ENCODE data around the gene EML6.

EML6 gene

GRCh38 chr2:54758951-54759350 lies 35.5 kb downstream of the EML6 start:
- no peak for DNase-seq (ENCODE audit: low spot score)

DNA sequence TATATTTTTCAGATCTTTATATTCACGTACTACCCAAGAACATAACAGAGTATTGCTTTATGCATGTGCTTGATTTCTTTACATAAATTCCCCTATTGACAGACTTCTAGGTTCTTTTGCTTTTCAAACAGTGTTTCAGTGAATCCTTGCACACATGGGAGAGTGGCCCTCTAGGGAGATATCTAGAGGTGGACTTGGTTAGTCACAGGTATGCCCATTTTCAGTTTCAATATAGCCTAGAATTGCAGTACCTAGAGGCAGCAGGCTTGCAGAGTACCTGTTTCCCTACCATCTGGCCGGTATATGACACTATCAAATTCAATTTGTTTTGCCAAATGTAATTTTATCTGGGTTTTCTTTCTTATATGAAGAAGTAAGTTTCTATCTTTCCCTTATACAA lies 36.8 kb downstream of the EML6 start:
- no peak for DNase-seq (ENCODE audit: low spot score)

- DNase-seq (ENCODE audit: low spot score) = peak; percentile 56
Observed at GRCh38 chr2:54763636-54764291, 40.3 kb downstream of the EML6 start.

DNA sequence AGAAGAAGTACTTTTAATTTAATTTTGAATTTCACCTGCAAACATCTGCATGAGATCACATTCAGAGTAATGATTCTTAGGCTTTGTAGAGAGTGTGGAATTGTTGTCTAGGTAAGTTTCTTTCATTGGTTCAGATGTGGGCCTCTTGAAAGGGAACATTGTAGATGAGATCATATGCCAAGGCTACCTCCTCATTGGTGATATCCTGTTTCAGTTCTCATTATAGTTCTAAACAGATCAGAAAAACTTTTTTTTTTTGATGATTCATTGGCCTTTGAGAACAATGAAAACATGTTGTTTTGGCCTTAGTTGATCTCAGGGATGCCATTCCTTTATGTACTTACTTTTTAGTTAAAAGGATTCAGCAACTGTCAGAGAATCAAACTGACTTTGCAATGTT lies 44.5 kb downstream of the EML6 start:
- no peak for DNase-seq (ENCODE audit: low spot score)

- DNase-seq (ENCODE audit: low spot score) = no peak
Observed at GRCh38 chr2:54768772-54769428, 45.4 kb downstream of the EML6 start.

DNA sequence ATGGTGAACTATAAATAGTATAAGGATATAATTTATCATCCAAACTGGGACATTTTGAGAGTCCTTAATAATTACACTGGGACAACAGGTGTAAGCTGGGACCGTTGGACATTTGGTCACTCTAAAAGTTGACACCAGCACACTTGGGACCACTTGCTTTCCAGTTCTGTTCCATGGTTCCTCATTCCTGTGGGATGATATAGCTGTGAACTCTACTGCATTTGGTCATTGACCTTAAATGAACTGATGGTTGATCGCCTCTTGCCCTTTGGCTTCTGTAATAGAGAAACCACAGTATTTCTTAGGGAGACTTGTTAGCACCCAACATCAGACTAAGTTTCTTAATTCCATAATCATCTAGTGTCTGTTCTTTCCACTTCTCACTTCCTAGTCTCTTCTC lies 46.7 kb downstream of the EML6 start:
- DNase-seq (ENCODE audit: low spot score) = no peak

DNA sequence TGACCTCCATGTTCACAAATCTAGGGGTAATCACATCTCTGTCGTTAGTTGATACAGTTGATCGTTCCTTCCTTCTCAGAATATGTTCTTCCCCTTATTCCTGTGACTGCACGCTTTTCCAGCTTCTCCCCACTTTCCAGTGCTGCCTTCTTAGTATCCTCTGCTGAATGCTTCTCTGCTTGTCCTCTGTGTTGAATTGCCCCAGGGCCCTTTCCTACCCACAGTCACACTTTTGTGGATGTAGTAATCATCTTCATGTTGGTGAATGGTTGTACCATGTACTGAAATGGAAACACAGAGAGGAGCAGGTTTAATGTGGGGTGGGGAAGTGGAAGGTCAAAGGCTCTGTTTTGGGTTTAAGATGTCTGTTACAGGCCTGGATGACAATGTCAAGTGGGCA lies 47.2 kb downstream of the EML6 start:
- DNase-seq (ENCODE audit: low spot score) = no peak

- DNase-seq (ENCODE audit: low spot score) = no peak
Observed at GRCh38 chr2:54771166-54771885, 47.9 kb downstream of the EML6 start.

DNA sequence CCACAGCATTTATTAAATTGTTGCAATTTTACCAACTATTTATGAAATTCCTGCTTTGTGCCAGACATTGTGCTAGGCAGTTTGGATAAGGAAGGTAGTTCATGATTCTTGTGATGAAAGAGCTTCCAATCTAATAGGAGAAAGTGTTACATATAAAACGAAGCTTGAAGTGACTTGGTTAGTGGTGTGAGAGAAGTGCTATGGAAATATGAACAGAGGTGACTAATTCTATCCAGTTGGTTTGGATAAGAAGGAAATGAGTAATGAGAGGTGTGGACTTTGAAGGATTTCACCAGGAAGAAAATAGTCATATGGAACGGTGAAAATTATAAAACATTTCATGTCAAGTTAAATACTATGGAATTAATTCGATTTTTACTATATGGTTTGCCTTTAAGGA lies 48.6 kb downstream of the EML6 start:
- DNase-seq (ENCODE audit: low spot score) = no peak

- no peak for DNase-seq (ENCODE audit: low spot score)
Observed at GRCh38 chr2:54772531-54772930, 49.1 kb downstream of the EML6 start.

GRCh38 chr2:54773233-54773632 lies 49.8 kb downstream of the EML6 start:
- DNase-seq (ENCODE audit: low spot score) = no peak

DNA sequence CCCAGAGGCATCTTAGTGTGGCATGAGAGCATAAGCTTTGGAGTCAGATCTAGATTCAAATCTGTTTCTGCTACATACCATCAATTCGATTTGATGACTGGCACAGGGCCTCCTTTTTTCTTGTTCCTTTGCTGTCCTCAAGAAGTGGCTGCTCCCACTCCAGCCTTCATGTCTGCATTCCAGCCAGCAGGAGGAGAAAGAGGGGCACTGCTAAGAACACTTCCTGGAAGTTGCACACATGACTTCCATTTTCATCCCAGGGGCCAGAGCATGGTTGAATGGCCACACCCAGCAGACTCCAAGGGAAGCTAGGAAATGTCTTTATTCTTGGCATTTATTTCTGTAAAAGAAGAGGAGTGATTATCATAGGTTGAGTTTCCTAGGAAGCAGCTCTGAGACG lies 50.4 kb downstream of the EML6 start:
- peak; percentile 22 for DNase-seq (ENCODE audit: low spot score)

DNA sequence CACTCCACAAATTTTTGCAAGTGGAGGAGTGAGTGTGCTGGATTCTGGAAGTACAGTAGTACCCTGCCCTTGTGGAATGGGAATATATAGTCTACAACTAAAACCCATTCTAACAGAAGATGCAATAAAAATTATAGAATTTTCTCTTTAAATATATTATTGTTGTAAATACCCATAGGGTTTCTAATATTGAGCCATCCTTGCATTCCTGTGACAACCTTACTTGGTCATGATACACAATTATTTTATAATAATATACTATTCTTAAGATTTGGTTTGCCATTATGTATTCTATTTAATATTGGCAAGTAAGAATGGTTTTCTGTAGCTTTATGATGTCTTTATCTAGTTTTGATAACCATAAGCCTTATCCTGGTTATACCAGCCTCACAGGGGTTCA lies 52.2 kb downstream of the EML6 start:
- no peak for DNase-seq (ENCODE audit: low spot score)

DNA sequence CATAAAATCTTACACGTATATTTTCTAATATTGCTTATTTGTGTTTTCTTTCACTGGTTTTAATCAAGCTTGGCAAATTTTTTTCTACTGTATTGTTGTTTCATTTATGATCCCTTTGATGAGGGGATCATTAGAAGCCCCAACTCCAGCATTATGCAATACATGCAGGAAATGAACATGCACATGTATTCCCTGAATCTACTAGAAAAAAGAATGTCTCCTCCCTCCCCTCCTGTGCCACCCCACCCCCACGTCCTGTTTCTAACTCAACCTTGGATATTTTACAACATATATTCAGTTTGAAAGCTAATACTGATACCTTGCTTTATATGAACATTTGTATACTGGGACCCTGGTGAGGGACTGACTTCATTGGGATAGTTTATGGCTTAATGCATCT lies 53.0 kb downstream of the EML6 start:
- DNase-seq (ENCODE audit: low spot score) = no peak

GRCh38 chr2:54783349-54783748 lies 59.9 kb downstream of the EML6 start:
- DNase-seq (ENCODE audit: low spot score) = no peak

DNA sequence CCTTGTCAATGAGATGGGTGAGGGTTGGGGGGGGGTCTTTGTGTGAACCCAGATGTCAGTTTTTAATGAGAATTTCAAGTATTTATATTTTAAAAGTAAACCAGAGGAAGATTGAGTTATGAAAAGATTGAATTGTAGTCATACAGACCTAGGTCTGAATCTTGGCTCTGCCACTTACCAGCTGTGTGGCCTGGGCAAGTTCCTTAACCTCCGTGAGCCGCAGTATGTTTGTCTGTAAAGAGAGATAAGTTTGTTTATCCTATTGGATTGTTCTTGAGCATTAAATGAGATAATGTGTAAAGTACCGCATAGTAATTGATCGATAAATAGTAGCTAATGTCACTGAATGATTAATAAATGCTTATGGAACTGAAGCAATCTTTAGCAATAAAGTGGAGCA lies 63.8 kb downstream of the EML6 start:
- no peak for DNase-seq (ENCODE audit: low spot score)

GRCh38 chr2:54787755-54788366 lies 64.4 kb downstream of the EML6 start:
- DNase-seq (ENCODE audit: low spot score) = no peak

DNA sequence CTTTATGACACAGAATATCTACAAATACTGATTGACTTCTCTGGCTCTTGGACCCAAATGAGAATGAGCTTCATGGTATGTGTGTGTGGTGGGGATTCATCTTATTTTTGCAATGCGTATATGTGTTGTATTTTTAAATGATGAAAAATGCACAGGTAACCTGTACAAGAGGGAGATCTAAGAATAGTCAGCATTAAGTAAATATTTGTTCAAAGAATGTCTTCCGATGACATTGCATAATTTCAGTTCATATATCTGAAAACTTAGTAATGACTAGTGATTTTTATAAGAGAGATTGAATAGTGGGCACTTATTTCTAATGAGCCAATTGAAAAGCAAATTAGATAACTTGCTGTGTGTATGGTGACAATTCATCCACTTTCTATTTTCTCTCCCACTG lies 66.4 kb downstream of the EML6 start:
- DNase-seq (ENCODE audit: low spot score) = no peak

GRCh38 chr2:54791831-54792230 lies 68.4 kb downstream of the EML6 start:
- DNase-seq (ENCODE audit: low spot score) = no peak

DNA sequence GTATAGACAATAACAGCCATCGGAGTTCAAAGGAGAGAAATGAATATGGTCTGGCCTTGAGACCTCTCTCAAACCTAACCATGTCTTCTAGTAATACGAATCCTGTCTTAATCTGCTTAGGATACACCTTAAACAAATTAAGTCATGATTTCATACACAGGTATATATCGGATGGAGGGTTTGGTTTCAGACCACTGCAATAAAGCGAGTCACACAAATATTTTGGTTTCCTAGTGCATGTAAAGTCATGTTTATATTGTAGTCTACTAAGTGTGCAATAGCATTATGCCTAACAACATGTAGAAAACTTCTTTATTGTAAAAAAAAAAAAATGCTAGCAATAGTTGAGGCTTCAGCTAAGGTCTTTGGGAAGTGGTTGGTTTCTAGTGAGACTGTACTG lies 73.8 kb downstream of the EML6 start:
- DNase-seq (ENCODE audit: low spot score) = no peak

GRCh38 chr2:54801352-54801751 lies 77.9 kb downstream of the EML6 start:
- no peak for DNase-seq (ENCODE audit: low spot score)

GRCh38 chr2:54803783-54804751 lies 80.6 kb downstream of the EML6 start:
- DNase-seq (ENCODE audit: low spot score) = no peak

Data from HuH-7 (cell line).